CD4-positive, alpha-beta T cell (primary cell): ENCODE results near the gene GULP1. TPM values are rescaled to one million over a fixed set of nuclear protein-coding genes. Genes with fewer than 3 reads are reported as not detected.

Experiments
- ATAC-seq: fragments of 200-7000 bp; cut with Tn5 transposase; one replicate; pipeline ENCODE4 v1.10.0; 2022; ENCODE audit warnings: mild to moderate bottlenecking; ENCODE audit not compliant: poor library complexity
- CTCF ChIA-PET: fragments of 350-600 bp; sonication (Branson Sonifier 250); formaldehyde crosslinking; loops from one replicate; lab custom pipeline; 2021; ENCODE audit warnings: antibody characterized with exemption, inconsistent platforms; lab: Charles Lee
- POLR2A ChIA-PET: fragments of 350-600 bp; sonication (Branson Sonifier 250); formaldehyde crosslinking; loops from one replicate; lab custom pipeline; 2021; ENCODE audit warnings: antibody characterized with exemption, inconsistent platforms; lab: Charles Lee
- DNase-seq, 14 experiments: peaks; one replicate each; pipeline ENCODE4 v3.0.0-alpha.2; 2013 to 2020; ENCODE audit warnings: mixed read lengths in 2 of 14
- H3K27ac ChIP-seq, 2 donors: one replicate each; pipeline versions ENCODE4 v1.5.1 to v1.7.0; 2013; ENCODE audit warnings: low read length in 2 of 2, low read depth in 1 of 2, mild to moderate bottlenecking in 1 of 2
- H3K27me3 ChIP-seq, 2 experiments: 1 replicate in 1 of 2; 2 replicates in 1 of 2; pipeline versions ENCODE4 v1.6.1 to v1.7.0; 2013; ENCODE audit warnings: low read length in 2 of 2, control low read depth in 1 of 2, mild to moderate bottlenecking in 1 of 2, moderate library complexity in 1 of 2; ENCODE audit not compliant: insufficient read depth in 2 of 2, control insufficient read depth in 1 of 2
- H3K36me3 ChIP-seq: one replicate; pipeline ENCODE4 v1.6.1; 2013; ENCODE audit warnings: low read length, control low read depth; ENCODE audit not compliant: insufficient read depth
- H3K4me1 ChIP-seq: one replicate; pipeline ENCODE4 v1.6.1; 2013; ENCODE audit warnings: low read length, control low read depth; ENCODE audit not compliant: insufficient read depth
- H3K4me3 ChIP-seq: one replicate; pipeline ENCODE4 v1.5.1; 2013; ENCODE audit warnings: mild to moderate bottlenecking, low read length, moderate library complexity
- H3K9me3 ChIP-seq, 2 experiments: 1 replicate in 1 of 2; 2 replicates in 1 of 2; pipeline versions ENCODE4 v1.6.1 to v1.7.0; 2013; ENCODE audit warnings: low read length in 2 of 2, mild to moderate bottlenecking in 2 of 2, control low read depth in 1 of 2, moderate library complexity in 1 of 2; ENCODE audit not compliant: control insufficient read depth in 1 of 2, insufficient read depth in 1 of 2
- H3K27ac Mint-ChIP-seq: one replicate; pipeline ENCODE4 v1.8.0; 2020; ENCODE audit warnings: mixed read lengths
- H3K27me3 Mint-ChIP-seq: one replicate; pipeline ENCODE4 v1.8.0; 2021; ENCODE audit warnings: mixed read lengths
- H3K36me3 Mint-ChIP-seq: one replicate; pipeline ENCODE4 v1.8.0; 2021; ENCODE audit warnings: low read depth, mixed read lengths
- H3K4me1 Mint-ChIP-seq: one replicate; pipeline ENCODE4 v1.8.0; 2021; ENCODE audit warnings: low read depth, mixed read lengths
- H3K4me3 Mint-ChIP-seq: one replicate; pipeline ENCODE4 v1.8.0; 2020; ENCODE audit warnings: mild to moderate bottlenecking, mixed read lengths
- H3K9me3 Mint-ChIP-seq: one replicate; pipeline ENCODE4 v1.8.0; 2020; ENCODE audit warnings: mixed read lengths
- CTCF ChIP-seq: fragments of 200-600 bp; IDR thresholded peaks from one replicate; pipeline ENCODE4 v1.8.0; 2022; ENCODE audit warnings: antibody characterized with exemption, mild to moderate bottlenecking
- intact Hi-C, 2 experiments: fragments of 100-400 bp; cut with DNase I in 1 of 2; cut with micrococcal nuclease in 1 of 2; formaldehyde crosslinking; loops; one replicate each; pipeline versions ENCODE4 v1.15.1 to v1.9.0; 2023 to 2025; cut with DNase I, micrococcal nuclease
- total RNA-seq, 174 experiments: library from RNA in 2 of 174; stranded (reverse) in 2 of 174; gene quantifications; one replicate each; pipeline ENCODE4 v1.2.3 and lab custom pipeline; 2021 to 2026

GULP1 gene
- total RNA-seq, 2 experiments from 2014 or later: not detected

DNA sequence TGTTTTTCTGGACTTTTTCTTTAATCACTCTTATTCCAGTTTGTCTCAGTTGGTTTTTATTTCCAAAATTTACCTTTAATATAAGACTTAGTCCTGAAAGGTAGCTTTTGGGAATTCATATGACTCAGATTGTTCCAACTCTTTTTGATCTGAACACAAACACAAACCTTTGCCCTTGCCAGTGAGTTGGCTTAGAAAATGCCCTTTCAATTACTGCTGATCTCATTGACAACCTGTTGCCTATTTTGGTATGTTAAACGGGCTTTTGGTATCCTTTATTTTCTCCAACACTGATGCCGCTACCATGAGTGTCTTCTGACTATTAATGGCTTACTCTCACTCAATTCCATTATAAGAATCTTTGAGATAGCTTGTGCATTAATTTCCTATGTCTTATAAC is 143.4 kb downstream of the GULP1 start:
- Histone ChIP-seq H3K4me1 (no peaks in the 10 kb centered on the region), H3K9me3 (no peaks in the 10 kb centered on the region), H3K36me3 (no peaks in the 10 kb centered on the region), H3K4me3 (no peak overlapping the region), H3K27ac (no peak overlapping the region), H3K27me3 (no peaks in the 10 kb centered on the region)
- intact Hi-C loops: no loop called here
- ChIA-PET CTCF (interaction anchor here (0.6 kb wide), 1 partner anchor 85 kb away, joined by 3 read pairs; no protein-coding TSS in a partner anchor), POLR2A (no interaction called here)
- Mint-ChIP-seq H3K4me1 (no peaks in the 10 kb centered on the region), H3K27me3 (no peaks in the 10 kb centered on the region), H3K4me3 (no peak overlapping the region), H3K9me3 (no peaks in the 10 kb centered on the region), H3K27ac (no peak overlapping the region), H3K36me3 (no peaks in the 10 kb centered on the region)
- ATAC-seq (no peak), DNase-seq (no peak)
- no peak for TF ChIP-seq CTCF

GRCh38 chr2:188437537-188437936 is 145.9 kb downstream of the GULP1 start:
- CTCF ChIA-PET: no interaction called here
- no peaks in the 10 kb centered on the region for H3K4me1 Mint-ChIP-seq
- no peaks in the 10 kb centered on the region for H3K27me3 Mint-ChIP-seq
- DNase-seq: no peak
- no peak for ATAC-seq
- H3K9me3 Mint-ChIP-seq: no peaks in the 10 kb centered on the region
- intact Hi-C loops: no loop called here
- Histone ChIP-seq H3K27ac (no peak overlapping the region), H3K9me3 (no peaks in the 10 kb centered on the region), H3K4me1 (no peaks in the 10 kb centered on the region), H3K27me3 (no peaks in the 10 kb centered on the region), H3K36me3 (no peaks in the 10 kb centered on the region), H3K4me3 (no peak overlapping the region)
- no peak for TF ChIP-seq CTCF
- no peak overlapping the region for H3K27ac Mint-ChIP-seq
- no peaks in the 10 kb centered on the region for H3K36me3 Mint-ChIP-seq
- no peak overlapping the region for H3K4me3 Mint-ChIP-seq
- POLR2A ChIA-PET: no interaction called here

DNA sequence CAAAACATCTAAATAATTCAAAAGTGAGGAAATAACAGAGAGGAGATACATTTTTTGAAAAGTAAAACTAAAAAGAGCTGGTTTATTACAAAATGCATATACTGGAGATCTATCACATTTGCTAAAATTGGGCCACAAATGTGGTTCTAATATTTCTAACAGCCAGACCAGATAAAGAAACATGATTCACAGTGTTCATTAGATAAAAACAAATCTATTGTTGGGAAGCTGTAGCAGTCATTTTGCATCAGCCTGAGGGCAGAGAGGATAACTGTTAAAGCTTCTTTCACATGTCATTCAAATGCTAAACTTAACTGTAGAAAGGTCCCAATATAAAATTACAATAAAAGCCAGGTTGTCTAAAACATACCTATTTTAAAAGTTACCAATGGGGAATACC is 148.3 kb downstream of the GULP1 start:
- H3K9me3 ChIP-seq: no peaks in the 10 kb centered on the region
- Mint-ChIP-seq H3K36me3 (no peaks in the 10 kb centered on the region), H3K4me3 (no peak overlapping the region), H3K27ac (no peak overlapping the region), H3K9me3 (no peaks in the 10 kb centered on the region), H3K4me1 (no peaks in the 10 kb centered on the region), H3K27me3 (no peaks in the 10 kb centered on the region)
- no peak for TF ChIP-seq CTCF
- H3K4me3 ChIP-seq: no peak overlapping the region
- H3K36me3 ChIP-seq: no peaks in the 10 kb centered on the region
- POLR2A ChIA-PET: no interaction called here
- ATAC-seq (no peak), DNase-seq (no peak)
- H3K27ac ChIP-seq: no peak overlapping the region
- CTCF ChIA-PET: no interaction called here
- intact Hi-C loops: no loop called here
- no peaks in the 10 kb centered on the region for H3K4me1 ChIP-seq
- no peaks in the 10 kb centered on the region for H3K27me3 ChIP-seq
